ENCODE results near the gene FBXW12.
"Not testable (repeated sequence)": the region's sequence is repeated elsewhere in the genome, so short reads cannot be mapped to it uniquely, and the experiment has no call there.

The FBXW12 gene, protein sequence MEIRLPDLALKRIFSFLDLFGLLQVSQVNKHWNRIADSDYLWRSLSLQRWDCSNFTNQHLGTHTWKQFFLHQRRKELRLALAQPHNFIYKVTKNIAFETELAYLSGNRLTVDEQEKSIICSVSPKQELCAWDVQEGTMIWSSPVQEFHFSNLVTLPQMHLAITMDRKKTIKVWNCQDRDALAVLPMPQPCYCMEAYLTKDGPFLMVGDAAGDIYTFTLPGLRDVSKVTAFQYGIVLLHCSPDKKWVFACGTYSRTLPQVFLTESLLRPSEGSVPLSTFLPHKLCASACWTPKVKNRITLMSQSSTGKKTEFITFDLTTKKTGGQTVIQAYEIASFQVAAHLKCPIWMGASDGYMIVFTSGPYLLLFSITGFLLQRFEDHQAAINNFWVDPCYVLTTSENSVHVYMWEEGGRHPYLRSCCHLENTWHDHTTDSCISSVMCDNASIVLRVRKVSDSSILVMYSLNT

DNA sequence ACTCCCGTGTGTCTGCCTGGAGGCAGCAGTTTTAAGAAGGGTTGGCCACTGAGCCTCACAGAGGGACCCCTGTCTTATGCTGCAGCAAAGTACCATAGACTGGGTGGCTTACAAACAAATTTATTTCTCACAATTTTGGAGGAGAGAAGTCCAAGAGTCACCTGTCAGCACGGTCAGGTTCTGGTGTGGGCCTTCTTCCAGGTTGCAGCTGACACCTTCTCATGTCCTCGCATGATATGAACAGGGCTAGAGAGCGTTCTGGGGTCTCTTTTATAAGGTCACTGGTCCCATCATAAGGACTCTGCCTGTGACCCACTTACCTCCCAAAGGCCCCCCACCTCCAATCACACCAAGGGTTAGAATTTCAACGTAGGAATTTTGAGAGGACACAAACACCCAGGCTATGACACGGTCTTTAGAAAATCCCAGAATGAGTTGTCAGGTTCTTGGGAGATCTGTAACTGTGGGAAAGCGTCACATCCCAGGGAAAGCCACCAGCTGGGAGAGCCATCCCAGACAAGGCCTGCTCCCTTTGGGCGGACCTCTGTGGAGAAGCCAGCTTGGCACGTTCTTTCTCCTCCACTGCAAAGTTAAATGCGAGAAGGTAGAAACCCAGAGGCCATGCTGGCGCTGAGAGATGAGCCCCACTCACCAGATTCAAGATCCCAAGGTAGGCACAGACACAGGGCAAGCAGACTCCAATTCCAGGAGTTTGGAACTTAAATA lies at the start of gene FBXW12:
Gene FBXW12 (plus strand): TSS at position 569 of the 726 bp plus-strand sequence. CDS start 549 bp downstream, outside the sequence.
- DNase-seq (ENCODE audit: low read depth) = no peak

DNA sequence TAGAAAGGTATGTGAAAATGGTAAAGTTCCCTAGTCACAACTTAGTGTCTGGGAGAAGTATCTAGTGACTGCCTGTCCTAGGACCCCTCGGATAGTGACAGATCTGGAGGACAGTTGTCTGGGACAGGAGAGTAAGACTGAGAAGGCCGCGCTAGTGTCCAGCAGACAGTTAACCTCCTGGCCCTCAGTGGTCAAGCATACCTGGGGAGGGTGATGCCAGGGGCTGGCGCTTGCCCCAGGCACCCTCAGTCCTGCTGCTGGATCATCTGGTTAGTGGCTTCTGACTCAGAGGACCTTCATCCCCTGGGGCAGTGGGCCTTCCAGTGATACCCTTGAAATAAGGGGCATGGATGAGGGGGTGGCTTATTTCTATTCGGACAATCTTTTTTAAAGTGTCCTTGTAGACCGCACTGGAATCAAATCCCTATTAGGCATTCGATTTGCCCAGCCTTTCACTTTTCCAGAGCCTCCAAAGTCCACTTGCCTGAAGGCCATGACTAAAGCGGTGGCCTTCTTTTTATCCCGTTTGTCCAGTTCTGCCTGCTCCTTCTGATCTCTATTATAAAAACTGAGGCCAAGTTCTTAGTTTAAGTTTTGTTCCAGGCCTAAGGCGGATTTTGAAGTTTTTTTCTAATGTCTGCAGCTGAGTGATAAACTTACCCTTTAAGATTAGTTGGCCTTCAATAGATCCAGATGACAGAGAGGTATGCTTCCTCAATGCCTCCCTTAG lies 40.1 kb upstream of the FBXW12 start:
- DNase-seq (ENCODE audit: low read depth) = not testable (repeated sequence)

DNA sequence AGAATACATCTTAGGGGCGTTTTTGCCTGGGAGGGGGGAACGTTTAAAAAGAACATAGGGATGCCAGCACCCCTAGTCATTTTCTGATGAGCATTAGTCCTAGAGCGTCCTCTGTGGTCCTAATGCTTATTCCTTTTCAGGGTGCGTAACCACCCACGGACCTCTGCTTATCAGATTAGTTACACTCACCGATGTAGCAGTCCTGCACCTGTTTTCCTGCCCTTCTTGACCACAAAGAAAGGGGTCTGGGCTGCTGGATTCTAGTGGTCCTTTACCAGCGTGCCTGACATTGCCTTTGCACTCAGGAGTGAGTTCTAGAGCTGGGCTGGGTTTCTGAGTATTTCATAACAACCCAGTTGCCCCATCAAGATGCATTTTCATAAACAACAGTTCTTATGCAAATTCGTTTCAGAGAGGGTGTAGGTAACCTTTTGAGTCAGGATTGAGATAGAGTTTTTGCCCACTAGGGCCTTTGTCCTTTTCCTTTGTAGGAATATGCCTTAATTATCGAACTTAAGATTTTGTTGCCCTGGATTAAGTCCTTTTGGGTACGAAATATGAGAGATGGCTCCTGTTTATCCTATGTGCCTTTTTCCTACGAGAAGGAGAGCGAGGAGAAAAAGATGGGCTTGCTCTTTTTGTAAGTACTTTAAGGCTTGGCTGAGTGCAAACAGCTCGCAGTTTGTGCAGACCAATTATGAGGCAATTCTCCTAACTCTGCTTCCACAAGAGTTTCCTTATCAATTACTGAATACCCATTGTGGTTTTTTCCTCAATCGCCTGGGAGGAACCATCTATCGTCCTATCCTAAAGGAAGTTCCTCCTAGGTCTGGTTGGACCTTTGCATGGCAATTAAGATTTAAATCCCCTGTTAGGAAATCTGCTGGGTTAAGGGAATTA lies 38.4 kb upstream of the FBXW12 start, which contains the start of gene SPINK8:
Gene SPINK8 (minus strand): TSS at position 316 of the 900 bp plus-strand sequence. CDS start 5,320 bp downstream, outside the sequence.
- not testable (repeated sequence) for DNase-seq (ENCODE audit: low read depth)

DNA sequence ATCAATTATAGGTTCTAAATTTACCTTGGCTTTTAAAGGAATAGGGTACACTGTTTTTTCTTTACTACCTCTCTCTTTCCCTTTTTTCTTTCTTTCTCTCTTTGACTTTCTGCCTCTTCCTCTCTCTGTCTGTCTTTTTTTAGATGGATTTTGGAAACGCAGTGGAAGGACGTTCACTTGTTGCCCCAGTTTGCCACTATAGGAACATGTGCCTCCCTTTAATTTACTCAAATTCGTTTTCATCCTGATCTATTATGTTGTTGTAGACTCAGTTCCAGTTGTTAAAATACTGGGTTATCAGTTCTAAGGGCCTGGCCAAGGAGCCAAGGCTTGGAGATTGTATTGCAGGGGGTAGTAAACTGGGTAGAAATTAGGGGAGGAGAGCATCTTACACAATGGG lies 37.4 kb upstream of the FBXW12 start:
- DNase-seq (ENCODE audit: low read depth) = no peak

DNA sequence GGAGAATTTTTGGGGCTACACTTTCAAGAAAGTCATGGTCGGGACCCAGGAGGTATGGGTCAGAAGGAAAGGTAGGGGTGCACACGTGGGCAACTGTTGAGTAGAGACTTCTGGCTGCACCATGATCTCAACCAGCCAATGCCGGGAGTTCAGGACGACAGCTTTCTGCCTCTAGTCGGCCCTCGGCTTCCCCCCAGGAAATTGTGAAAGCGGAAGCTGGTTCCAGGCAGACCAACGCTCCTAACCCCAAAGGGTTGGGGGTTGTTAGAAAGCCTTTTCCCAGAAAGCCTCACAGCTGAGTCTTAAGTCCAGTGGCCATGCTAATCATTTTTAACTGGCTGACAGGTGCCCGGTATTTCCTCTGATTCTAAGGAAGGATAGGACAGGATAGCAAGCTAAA lies 36.7 kb upstream of the FBXW12 start:
- DNase-seq (ENCODE audit: low read depth) = not testable (repeated sequence)

DNA sequence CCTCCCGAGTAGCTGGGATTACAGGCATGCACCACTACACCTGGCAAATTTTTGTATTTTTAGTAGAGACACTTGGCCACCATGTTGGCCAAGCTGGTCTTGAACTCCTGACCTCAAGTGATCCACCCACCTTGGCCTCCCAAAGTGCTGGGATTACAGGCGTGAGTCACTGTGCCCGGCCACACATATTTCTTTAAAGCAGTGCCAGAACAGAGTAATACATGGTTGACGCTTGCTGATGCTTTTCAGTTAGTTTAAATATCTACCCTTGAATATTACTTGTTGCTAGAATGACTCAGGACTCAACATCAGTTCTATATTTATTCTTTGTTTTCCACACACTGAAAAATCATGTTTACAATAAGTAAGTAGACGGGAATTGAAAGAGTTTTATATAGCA lies 34.5 kb upstream of the FBXW12 start:
- DNase-seq (ENCODE audit: low read depth) = not testable (repeated sequence)

DNA sequence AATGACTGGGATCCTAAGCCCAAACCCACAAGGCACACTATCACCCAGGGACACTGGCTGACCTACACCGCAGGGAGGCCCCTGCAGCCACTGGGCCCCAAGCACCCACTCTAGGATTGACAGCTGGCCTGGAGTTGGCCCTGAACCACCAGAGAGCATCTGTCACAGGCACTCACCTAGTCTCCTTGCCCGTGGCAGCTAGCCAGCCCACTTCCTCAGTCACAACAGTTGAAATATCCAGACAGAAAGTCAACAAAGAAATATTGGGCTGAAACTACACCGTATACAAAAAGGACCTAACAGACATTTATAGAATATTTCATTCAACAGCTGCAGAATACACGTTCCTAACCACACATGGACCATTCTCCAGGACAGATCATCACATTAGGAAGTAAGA lies 33.4 kb upstream of the FBXW12 start:
- no peak for DNase-seq (ENCODE audit: low read depth)

DNA sequence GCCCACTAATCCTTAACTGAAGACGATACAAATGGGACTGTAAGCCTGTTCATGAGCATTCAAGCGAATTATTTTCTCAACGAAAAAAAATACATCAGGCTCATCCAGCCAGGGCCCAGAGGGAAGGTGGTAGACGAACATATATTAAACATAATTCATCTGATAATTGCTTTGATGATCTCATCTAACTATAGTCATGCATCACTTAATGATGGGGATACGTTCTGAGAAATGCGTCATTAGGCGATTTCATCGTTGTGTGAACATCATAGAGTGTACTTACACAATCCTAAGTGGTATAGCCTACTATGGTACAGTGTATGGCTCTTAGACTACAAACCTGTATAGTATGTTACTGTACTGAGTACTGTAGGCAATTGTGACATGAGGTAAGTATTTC lies 28.6 kb upstream of the FBXW12 start:
- no peak for DNase-seq (ENCODE audit: low read depth)

DNA sequence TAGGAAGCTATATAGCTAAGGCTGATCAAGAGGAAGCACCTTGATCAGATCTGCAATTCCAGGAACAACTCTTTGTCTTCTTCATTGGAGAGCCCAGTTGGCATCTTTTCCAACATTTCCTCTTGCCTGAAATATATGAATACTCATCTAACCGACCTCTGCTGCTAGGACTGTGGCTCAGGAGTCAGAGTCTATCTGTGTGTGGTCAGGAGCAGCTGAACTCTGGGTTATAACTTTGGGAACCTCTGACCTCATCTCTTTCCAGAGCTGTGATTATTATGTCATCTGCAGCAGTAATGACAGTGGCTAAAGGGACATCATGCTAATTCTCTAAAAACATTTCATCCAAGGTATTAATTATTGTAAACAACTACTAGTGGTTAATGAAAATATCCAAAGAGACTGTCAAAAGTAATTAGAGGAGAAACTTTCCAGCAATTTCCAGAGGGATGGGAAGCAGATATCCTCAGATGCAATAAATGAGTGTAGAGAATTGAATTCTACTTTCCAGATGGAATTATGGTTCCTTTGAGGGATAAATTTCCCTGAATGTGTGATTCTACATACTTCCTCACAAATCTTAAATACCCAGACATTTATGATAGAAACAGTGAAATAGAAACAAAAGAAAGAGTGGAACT lies 27.0 kb upstream of the FBXW12 start:
- no peak for DNase-seq (ENCODE audit: low read depth)

DNA sequence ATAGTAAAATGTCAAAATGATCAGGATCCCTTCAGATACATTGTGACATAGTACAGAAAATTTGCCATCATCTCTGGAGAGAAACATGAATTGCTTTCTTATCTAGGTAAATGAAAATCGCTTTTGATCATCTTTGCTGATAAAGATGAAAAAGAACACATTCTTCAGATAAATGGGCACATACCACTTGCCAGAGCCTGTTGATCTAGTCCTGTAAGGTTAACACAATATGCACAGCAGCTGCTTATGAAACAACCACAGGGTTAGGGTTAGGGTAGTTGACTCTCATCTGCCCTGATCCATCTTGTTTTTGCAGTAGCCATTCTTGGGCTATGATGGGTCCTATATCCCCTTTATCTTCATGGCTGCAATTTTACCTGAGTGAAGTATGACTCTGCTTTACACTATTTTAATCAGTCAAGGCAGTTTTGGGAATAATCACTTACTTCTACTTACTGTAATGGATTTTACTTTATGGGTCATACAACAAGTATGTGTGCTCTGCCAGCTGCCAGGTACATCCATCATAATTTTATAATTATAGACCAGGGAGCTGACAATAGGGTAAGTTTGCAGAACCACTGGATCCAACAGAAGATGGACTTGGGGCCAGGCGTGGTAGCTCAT lies 26.0 kb upstream of the FBXW12 start:
- DNase-seq (ENCODE audit: low read depth) = no peak

DNA sequence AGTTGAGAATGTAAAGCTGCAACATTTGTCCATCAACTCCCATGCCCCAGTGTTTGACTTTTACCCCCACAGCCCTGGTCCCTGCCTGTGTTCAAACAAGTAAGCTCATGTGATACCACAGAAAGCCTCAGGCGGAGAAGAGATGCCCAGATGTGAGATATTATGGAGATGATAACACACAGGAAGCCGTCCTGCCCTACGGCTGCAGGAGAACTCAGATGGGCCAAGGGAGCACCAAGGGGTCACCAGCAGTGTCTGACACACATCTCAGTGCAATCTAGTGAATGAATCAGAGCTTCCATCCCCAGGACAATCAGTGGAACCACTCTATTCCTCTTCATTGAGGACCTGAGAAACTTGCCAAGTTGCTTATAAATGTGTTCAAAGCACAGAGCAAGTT lies 24.5 kb upstream of the FBXW12 start:
- DNase-seq (ENCODE audit: low read depth) = no peak

DNA sequence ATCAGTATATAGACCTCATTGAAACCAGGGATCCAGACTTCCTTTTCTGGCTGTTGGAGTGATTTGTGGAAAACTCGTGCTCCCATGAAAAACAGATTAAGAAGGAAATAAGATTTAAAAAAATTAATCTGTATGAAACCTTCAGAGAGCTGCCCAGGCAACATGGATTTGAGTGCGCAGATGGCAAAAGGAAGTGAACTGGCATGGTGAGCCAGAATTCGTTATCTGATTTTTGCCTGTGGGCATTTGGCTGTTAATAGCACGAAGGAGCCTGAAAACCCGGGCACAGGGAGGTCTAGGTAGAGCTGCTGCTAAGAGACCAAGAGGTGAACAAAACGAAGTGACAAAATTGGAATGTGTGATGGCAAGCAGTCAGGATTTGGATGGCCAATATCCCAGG lies 19.5 kb upstream of the FBXW12 start:
- no peak for DNase-seq (ENCODE audit: low read depth)

DNA sequence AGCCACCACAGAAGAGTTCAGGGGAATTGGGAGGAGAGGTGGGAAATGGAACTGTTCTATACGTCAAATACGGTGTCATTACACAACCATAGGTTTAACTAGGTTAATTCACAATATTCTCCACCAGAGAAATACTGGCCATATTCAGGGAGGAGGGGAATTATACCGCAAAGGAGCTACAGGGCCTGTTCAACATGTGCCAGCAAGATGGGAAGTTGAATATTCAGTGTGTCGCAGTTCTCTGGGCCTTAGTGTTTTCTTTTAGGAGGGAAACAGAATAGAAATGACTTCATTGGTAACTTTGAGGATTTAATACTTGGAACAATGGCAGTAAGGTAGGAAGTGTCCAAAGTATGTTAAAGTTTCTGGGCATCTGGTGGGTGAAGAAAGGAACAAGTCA lies 18.0 kb upstream of the FBXW12 start:
- DNase-seq (ENCODE audit: low read depth) = no peak

DNA sequence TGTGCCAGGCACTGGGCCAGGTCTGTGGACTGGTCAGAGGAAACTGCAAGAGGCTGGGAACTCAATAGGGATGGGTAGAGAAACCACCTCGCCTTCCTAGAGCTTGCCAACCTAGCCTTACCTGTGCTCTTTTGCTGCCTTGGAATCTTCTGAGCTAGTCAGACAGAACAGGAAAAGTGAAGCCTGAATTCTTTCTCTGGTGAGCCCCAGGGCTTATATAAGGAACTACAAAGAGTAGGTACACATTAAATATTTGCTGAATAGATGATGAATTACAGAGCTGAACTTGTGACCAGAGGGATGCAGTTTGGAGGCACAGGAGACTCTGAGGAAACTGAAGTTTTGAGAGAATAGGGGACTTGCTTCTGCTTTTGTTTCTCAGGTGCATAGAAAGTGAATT lies 15.6 kb upstream of the FBXW12 start:
- no peak for DNase-seq (ENCODE audit: low read depth)

DNA sequence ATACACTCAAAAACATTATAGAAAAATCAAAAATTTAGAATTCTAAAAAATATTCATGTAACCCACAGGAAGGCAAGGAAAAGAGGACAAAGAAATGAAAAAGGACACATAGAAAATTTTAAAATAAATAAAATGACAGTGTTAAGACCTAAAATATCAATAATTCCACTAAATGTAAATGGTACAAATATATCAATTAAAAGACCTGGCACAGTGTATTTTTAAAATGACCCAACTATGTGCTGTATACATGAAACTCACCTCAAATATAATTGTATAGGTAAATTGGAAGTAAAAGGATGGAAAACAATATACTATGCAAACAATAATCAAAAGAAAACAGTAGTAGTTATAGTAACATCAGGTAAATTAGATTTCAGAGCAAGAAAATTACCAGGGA lies 10.1 kb upstream of the FBXW12 start:
- no peak for DNase-seq (ENCODE audit: low read depth)

DNA sequence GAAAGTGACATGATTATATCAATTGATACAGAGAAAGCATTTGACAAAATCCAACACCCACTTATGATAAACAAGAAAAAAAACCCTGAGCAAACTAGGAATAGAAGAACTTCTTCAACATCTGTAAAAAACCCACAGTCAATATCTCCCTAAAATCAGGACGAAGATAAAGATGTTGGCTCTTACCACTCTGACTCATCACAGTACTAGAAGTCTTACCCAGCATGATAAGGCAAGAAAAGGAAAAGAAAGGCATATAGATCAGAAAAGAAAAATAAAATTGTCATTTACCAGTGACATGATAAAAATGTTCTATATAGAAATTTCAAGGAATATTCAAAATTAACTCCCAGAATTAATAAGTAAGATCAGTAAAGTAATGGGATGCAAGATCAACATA lies 7.2 kb upstream of the FBXW12 start:
- DNase-seq (ENCODE audit: low read depth) = no peak

DNA sequence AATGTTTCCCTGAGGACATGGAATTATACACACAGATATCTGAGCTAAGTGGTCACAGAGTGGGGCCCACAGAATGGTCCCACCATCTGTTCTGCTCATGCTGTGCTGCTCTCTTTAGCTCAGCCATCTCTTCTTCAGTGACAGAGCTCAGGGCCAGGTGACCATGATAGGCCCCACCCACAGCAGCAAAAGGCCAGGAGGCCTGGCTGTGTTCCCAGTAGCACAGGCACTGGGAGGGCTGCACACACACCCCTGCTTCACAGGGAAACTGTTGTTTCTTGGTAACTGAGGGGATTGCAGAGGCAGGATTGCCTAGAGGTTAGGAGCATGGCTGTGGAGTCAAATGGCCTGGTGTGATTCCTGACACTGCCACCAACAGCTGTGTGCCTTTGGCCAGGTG lies 4.8 kb upstream of the FBXW12 start:
- no peak for DNase-seq (ENCODE audit: low read depth)

DNA sequence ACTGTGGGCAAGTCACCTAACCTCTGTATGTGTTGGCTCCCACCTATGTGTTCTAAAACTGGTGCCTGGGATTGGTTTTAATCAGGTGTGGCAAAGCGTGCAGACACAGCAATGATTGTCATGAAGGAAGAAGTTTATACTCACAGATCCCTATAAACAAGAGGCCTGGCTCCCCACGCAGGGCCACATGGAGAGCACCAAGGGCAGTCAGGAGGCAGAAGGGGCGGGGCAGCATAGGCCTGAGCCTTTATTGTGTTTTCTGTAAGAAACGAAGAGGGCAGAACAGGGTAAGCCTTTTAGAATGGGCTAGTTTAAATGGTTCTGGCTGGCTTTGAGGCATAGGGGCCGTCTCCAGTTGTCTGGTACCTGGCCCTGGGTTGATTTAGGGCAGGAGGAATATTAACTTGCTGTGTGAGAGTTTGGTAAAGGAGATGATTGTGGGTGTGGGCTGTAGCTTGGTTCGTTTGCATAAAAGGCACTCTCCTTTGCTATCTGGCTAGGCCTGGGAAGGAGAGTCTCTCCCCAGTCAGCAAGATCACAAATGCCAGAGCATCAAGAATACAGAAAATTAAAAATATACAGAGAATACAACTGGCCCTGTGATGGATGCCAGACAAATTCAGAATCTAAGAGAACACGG lies 2.2 kb upstream of the FBXW12 start:
- DNase-seq (ENCODE audit: low read depth) = no peak

DNA sequence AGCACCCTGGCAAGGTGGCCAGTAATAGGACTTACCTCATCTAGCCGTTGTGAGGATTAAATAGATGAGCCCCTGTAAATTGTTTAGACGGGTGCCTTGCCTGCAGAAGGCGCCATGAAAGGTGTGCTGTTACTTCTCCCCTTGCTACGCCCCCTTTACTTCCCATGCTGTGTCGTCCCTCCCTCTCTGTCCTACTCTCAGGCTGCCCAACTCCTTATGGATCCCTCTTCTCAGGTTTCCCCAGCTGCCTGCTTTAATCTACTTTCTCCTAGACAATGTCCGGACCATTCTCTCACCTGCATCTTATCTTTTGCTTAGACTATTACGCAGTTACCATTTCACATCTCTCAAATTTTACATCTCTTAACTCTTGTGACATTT lies 1.7 kb upstream of the FBXW12 start:
- no peak for DNase-seq (ENCODE audit: low read depth)

DNA sequence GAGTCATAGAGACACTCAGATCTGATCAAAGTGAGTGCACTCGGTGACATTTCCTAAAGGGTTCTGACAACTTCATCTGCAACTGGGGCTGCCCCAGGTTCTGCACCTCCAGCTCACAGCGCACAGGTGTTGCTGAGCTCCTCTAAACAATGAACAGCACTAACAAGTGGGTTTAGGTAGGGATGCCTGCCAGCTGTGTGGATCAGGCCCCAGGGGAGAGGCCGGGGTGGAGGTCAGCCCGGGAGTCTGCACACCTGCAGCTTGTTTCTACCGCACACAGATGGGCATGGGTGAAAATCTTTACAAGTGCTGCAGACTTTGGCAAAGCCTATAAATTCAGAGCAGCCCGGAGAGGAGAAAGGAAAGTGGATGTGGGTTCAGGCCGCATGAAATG lies 355 bp downstream of the FBXW12 start:
- DNase-seq (ENCODE audit: low read depth) = no peak
